ENCODE measurements around the gene SKP1.
A peak's percentile ranks its signal among the peaks of the same experiment; 100 is the strongest.

SKP1 gene

DNA sequence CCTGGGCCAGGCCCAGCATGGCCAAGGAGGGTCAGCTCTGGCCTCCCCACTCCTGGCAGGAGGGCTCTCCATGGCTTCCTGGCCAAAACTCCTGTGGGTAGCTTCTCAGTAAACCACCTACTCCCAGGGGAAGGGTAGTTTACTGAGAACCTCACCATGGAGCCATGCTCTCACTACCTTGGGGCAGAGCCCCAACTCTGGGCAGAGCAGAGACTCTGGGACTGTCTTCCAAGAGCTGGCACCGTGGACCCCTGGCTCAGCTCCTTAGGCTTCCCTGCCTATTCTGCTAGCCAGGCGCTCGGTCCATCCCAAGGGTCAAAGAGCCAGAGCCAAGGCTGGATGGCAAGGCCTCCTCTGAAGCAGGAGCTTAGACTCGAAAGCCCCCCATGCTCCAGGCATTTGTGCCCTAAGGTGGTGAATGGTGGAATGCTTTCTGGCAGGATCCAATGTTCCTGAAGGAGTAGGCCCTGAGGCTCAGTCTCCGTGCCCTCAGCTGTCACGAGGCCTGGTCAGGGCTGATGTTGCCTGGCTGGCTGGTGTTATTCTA lies 42.7 kb downstream of the SKP1 start:
- no peak for DNase-seq (ENCODE audit: low spot score)
- TF ChIP-seq, protein P1, sequence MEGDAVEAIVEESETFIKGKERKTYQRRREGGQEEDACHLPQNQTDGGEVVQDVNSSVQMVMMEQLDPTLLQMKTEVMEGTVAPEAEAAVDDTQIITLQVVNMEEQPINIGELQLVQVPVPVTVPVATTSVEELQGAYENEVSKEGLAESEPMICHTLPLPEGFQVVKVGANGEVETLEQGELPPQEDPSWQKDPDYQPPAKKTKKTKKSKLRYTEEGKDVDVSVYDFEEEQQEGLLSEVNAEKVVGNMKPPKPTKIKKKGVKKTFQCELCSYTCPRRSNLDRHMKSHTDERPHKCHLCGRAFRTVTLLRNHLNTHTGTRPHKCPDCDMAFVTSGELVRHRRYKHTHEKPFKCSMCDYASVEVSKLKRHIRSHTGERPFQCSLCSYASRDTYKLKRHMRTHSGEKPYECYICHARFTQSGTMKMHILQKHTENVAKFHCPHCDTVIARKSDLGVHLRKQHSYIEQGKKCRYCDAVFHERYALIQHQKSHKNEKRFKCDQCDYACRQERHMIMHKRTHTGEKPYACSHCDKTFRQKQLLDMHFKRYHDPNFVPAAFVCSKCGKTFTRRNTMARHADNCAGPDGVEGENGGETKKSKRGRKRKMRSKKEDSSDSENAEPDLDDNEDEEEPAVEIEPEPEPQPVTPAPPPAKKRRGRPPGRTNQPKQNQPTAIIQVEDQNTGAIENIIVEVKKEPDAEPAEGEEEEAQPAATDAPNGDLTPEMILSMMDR (IDR thresholded peaks at IDR 0.05; ENCODE audit: borderline replicate concordance, control extremely low read depth, extremely low read depth, insufficient read depth, missing control alignments): no peak
- in situ Hi-C loops (cut with MboI; ENCODE audit: low sequenced_read_pairs, unreplicated experiment): no loop called here

DNA sequence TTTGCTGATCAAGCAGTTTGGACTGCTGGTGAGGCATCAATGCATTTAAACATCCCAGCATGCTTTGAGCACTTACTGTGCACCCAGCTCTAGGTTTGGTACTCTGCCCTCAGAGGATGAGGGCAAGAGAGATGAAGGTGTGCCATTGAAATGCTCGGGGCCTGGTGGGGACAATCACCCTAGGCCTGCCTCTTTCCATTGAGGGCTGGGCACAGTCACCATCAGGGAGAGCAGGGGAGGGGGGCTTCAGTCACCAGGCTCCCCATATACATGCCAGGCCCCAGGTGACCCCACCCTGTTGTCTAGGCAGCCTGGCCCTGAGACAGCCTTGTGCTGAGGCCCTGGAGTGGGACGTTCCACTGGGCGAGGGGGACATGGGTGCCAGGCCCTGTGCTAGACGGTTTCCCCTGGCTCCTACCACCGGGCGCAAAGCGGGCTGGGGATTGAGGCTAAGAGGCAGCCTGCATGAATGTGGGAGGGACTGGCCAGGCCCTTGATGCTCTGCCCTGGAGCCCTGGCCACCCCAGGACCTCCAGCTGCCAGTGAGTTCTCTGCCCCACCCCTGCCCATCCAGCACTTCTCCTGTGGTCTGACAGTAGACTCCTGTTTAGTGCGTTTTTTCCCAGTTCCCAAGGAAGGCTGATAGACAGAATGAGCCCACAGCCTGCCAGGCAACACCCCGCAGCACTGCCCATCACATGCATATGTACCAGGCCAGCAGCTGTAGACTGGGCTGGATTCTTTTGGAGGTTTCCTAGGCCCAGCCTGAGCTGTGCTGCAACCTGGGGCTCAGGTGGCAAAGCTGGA lies 43.4 kb downstream of the SKP1 start:
- in situ Hi-C loops (cut with MboI; ENCODE audit: low sequenced_read_pairs, unreplicated experiment): no loop called here
- TF ChIP-seq, protein P1 (IDR thresholded peaks at IDR 0.05; ENCODE audit: borderline replicate concordance, control extremely low read depth, extremely low read depth, insufficient read depth, missing control alignments): no peak
- DNase-seq (ENCODE audit: low spot score): no peak

DNA sequence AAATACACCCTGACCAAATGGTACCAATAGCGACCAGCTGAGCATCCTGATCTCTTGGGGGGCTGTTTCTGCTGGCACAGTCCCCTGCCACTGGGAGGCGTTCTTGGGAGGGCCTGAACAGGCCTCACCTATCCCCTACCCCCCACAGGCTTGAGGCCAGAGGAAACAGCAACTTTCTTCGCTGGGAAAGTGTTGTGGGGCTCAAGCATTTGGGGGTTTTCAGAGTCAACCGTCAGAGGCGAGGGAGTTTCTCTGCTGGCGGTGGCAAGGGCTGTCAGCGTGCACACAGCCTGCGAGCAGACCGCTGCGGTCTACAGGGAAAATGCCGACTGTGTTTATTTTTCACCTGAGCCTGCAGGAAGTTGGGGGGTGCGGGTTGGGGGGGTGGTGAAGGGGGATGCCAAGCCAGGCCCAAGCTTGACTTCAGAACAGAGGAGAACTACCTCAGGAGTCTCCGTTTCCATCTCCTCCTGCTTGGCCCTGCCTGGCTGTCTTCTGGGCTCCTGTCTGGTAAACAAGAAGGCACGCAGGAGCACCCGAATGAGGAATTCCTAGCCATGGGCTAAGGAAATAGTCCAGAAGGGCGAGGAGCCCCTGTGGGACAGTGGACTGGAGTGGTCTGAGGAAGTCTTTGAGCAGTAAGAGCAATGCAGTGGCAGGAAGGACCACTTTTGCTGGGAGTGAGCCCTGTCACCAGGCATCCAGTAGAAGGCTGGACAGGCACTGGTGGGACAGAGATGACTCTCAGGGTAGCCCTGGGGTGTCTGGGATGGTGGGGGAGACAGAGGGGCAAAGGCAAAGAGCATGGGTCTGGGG lies 44.2 kb downstream of the SKP1 start:
- TF ChIP-seq, protein P1 (IDR thresholded peaks at IDR 0.05; ENCODE audit: borderline replicate concordance, control extremely low read depth, extremely low read depth, insufficient read depth, missing control alignments): peak; percentile 50
- peak; percentile 84 for DNase-seq (ENCODE audit: low spot score)
- in situ Hi-C loops (cut with MboI; ENCODE audit: low sequenced_read_pairs, unreplicated experiment): no loop called here

DNA sequence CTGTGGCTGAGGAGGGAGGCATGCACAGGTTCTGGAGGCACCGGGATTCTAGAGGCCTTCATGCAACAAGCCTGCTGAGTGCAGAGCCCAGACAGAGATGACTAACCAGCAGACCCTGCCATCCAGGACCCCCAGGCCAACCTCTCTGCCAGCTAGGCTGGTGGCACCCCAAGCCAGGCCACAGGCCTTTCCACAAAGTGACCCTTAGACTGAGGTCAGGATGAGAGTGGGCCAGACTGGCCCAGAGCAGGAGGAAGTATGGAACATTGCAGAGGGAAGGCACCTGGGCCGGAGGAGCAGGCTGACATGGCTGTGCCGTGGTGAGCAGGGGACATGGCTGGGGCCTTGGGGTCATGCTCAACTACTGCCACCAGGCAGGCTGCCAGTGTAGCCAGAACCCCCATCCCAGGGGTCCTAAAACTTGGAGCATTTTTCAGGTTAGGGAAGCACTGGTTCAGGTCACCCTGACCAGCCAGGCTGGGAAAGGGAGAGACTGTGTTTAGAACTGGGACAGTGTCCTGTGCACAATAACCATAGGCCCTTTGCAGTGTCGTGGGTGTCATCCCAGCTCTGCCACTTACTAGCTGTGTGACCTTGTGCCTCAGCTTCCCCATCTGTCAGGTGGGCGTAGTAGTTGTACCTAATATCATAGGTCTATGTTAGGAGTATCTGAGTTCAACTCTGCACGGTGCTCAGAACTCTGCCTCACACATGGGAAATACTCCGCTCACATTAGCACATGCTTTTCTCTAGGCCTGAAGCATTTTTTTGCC lies 45.0 kb downstream of the SKP1 start:
- in situ Hi-C loops (cut with MboI; ENCODE audit: low sequenced_read_pairs, unreplicated experiment): no loop called here
- DNase-seq (ENCODE audit: low spot score): no peak
- TF ChIP-seq, protein P1 (IDR thresholded peaks at IDR 0.05; ENCODE audit: borderline replicate concordance, control extremely low read depth, extremely low read depth, insufficient read depth, missing control alignments): no peak

DNA sequence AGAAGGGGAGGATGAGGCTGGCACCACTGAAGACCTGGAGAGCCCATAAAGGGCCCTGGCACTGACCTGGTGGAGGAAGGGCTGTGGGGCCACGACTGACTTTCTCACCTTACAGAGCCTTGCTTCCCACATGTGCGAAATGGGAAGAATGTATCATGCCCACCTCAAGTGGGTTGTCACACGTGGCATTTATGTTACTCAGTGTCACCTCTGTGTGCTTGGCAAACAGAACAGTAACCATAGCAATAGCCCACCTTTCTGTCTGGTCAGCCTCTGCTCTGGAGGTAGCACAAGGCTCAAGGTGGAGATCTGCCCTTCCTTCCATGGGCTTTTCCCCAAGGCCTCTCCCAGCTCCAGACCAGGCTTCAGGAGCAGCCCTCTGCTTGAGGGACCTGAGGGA lies 45.6 kb downstream of the SKP1 start:
- DNase-seq (ENCODE audit: low spot score): no peak
- in situ Hi-C loops (cut with MboI; ENCODE audit: low sequenced_read_pairs, unreplicated experiment): no loop called here
- TF ChIP-seq, protein P1 (IDR thresholded peaks at IDR 0.05; ENCODE audit: borderline replicate concordance, control extremely low read depth, extremely low read depth, insufficient read depth, missing control alignments): no peak

Data from GM13976 (cell line).